ENCODE data around the gene FOXP4. TPM values are rescaled to one million over a fixed set of nuclear protein-coding genes. Genes with fewer than 3 reads are reported as not detected.

FOXP4 gene
- total RNA-seq, 1 experiment from 2014 or later, result 3.1 TPM

DNA sequence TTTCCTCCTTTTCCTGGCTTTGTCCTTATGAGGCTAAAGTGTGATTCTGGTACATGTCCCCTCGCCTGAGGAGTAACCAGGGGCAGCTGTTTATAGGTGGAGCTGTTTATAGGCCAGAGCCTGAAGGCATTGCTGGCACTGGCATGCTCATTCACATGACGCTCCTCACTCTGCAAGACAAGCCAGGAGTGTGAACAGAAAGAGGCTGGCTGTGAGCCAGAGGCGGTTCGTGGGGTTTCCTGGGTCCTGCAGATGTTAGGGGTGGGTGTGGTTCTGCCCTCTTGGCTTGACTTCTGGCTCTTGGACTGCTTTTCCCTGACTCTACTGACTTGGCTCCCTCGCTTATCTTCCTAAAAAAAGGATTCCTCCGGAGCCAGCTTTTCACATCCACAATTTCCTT is 79.3 kb downstream of the FOXP4 start:
- peak; percentile 49 for DNase-seq (ENCODE audit: low read depth)

DNA sequence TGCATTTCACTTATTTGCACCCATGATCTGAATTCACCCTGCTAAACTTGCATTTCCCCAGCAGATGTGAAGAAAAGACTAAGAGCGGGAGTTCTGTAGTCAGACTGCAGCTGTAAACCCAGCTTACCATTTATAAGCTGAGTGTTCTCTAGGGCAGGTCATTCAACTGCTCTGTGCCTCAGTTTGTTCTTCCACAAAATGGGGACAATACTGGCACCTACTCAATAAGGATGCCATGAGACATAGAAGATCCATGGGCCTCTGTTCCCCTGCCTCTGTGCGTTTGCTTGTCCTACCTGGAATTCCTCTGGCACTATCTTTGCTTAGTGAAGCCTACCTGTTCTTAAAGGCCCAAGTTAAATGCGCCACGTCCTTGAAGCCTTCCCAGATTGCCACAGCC is 79.8 kb downstream of the FOXP4 start:
- no peak for DNase-seq (ENCODE audit: low read depth)

DNA sequence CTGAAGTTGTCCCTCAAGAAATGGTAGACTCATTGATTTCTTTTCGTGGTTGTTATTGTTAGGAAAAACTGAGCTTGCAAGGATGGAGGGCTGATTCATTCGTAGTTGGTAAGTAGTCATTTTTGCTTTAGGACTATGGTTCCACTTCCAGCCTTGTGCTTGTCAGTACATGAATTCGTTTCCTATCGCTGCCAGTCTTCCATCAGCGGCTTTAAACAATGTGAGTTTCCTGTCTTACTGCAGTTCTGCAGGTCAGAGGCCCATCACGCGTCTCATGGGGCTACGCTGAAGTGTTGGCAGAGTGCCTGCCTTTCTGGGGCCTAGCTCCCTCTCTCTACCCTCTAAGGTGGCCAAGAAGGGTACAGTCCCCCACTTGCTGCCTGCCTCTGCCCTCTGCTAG is 80.7 kb downstream of the FOXP4 start:
- DNase-seq (ENCODE audit: low read depth), result no peak

DNA sequence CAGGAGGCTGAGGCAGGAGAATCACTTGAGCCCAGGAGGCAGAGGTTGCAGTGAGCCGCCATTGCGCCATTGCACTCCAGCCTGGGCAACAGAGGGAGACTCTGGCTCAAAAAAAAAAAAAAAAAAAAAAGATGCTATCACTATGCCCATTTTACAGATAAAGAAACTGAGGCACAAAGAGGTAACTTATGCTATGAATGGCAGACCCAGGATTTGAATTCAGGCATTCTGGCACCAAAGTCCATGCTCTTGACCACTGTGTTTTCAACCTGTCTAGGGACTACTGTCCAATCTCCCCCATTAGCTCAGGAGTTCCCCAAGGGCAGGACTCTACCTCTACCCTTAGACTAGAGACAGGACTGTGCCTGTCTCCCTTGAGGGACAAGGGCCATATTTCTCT is 82.9 kb downstream of the FOXP4 start:
- DNase-seq (ENCODE audit: low read depth), result no peak

DNA sequence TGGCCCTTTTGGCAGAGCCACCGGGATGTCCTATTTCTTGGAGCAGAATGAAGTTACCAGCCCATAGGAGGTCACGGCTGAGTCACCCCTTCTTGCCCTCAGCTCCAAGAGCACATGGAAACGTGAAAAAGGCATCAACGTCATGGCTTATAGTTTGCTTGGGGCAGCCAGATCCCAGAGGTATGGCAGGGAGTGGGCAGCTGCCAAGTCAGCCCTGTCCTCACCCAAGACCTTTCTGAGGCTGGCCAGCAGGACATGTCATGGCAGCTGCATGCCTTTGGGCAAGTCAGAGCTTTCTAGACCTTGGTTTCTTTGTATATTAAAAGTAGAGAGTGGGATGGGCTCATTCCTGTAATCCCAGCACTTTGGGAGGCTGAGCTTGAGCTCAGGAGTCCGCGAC is 83.9 kb downstream of the FOXP4 start:
- DNase-seq (ENCODE audit: low read depth), result peak; percentile 47

DNA sequence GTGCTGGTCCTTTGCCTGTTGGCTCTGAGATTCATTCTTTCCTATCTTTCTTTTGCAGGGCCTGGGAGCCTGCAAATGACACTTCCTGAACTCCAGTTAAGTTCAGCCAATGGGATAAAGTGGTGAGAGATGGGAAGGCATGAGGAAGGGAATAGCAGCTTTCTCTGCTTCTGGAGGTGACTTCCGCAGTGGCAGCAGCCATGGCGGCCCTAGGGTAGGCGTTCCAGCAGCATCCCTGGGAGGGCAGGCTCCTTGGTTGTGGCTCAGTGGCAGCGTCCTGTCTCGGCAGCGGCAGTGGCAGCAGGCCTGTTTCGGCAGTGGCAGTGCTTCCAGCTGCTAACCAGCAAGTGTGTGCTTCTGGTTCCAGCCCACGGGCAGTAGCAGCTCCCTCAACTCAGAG is 84.8 kb downstream of the FOXP4 start:
- DNase-seq (ENCODE audit: low read depth), result no peak

DNA sequence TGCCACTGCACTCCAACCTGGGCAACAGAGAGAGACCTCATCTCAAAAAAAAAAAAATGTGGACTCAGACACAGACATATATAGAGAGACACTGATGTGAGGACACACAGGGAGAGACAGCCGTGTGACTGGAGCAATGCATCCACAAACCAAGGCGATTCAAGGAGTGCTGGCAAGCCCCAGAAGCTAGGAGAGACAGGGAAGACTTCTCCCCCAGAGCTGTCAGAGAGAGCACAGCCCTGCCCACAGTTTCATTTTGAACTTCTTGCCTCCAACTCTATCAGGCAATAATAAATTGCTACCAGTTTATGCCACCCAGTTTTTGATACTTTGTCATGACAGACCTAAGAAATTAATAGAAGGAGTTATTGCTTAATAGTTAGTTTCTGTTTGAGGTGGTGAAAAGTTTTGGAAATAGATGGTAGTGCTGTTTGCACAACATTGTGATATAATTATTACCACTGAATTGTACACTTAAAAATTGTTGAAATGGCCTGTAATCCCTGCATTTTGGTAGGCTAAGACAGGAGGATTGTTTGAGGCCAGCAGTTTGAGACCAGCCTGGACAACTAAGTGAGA is 87.0 kb downstream of the FOXP4 start:
- DNase-seq (ENCODE audit: low read depth), result no peak

DNA sequence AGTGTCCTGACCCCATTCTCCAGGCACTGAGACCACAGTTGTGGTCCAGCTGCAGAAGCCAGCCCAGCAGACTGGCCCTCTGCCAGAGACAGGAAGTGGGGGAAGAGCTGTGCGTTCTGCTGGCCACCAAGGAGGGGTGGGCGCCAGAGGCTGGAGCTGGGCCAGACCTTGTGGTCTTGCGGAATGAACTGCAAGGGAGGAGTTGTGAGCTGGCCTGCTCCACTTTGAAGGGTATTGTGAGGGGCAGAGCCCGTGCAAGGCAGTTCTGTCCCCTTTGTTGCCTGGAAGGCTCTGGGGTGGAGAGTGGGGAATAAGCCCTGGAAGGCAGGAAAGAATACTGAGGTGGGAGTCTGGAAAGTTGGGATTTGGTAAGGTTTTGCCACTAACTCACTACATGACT is 88.5 kb downstream of the FOXP4 start:
- DNase-seq (ENCODE audit: low read depth), result peak; percentile 58

DNA sequence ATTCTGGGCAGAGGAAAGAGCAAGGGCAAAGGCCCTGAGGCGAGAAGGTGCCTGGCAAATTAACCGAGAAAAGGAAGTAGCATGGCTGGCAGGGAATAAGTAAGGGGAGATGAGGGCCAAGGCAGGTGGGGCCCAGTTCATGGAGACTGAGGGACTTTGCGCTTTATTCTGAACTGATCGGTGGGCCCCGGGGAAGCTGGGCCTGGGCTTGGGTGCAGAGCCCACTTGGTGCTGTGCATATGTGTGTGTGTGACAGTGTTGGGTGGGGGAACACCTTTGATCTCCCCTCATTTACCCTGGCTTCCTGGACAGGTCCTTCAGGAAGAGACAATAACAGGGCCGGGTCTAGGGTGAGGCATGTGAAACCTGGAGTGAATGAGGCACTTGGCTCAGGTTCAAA is 89.2 kb downstream of the FOXP4 start:
- no peak for DNase-seq (ENCODE audit: low read depth)

DNA sequence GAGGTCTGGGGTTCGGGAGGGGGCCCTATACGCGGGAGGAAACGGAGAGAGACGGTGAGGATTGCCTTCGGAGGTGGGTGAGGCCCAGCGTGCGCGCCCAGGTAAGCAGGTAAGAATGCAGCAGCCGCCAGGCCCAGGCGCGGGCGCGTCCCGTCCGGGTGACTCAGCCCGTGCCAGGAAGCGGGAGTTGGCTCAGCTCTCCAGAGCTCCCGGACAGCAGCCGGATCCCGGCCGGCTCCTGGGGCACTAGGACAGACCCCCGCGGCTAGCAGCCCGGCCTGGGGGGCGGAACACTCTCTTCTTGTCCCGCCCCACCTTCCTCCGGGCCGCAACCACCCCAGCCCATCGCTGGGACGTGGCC is 90.6 kb downstream of the FOXP4 start:
- DNase-seq (ENCODE audit: low read depth), result no peak

DNA sequence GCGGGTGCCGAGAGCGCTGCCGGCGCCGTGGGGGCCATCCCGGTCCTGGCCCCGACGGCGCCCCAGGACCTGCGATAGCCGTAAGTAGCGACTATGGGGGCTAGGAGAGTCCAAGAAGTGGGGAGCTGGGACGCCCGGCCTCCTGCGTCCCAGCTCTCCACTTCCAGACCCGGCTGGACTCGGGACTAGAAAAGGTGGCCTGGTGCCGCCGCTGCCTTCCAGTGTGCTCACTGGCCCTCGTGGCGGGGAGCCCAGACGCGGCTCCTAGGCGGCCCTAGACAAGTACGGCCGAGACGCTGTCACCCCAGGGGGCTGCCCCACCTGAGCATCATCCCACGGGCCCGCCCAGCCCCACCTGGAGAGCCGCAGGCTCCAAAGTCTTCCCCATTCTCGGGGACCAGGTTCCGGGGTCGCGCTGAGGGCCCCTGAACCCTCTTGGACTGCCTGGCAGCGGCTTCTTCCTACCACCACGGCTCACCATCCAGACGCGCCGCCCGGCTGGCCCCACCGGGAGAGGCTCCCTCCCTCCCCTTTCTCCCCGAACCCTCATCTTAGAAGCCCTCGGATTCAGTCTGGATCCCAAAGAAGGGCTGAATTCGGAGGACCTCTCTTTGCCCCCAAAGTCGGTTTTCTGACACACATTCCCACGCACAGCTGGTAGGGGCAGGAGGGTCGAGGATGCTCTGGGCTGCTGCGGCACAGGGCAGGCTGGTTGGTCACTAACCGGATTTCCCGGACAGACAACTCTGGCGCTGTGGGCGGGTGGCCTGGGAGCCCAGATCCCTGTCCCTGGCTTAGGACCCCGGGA is 91.2 kb downstream of the FOXP4 start:
- DNase-seq (ENCODE audit: low read depth), result no peak

DNA sequence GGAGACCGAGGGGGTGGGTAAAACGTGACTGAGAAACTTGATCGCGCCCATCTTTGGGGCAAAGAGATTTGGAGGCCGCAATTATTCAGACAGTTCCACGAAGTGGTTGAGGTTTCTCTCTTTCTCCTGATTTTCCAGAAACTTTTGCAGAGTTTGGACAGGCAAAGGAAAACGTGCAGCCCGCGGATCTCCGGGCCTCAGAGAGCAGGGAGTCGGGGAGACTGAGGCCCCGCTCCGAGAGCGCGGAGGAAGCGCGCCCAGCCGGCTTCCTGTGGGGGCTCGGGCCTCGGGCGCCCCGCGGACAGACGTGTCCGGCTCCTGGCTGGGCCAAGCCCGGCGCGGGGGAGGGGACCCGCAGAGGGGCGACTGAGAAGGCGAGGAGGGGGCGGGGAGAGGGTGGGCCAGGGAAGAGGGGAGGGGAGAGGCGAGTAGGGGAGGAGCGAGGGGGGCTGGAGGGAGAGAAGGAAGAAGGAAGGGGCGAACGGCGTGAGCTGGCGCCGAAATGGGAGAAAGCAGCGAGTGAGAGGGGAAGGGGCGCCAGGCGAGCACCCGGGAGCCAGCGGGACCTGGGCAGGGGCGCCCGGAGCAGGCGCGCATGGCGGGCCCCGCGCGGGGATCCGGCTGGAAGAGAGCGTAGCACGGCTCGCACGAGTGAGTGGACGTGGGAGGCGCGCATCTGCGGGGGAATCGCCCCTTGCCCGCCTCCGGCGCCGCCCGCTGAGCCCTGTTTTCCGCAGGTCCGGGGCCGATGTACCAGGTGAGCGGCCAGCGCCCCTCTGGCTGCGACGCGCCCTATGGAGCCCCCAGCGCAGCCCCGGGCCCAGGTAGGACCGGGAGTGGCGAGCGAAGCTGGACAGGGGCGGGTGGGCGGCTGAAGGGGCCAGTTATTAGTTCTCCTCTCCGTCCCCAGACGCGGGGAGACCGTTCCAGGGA is 92.1 kb downstream of the FOXP4 start, which contains the start of gene MDFI:
TSS of gene MDFI (plus strand) at position 467 of the 933 bp plus-strand sequence. CDS start at position 749, 282 bp downstream.
- no peak for DNase-seq (ENCODE audit: low read depth)

DNA sequence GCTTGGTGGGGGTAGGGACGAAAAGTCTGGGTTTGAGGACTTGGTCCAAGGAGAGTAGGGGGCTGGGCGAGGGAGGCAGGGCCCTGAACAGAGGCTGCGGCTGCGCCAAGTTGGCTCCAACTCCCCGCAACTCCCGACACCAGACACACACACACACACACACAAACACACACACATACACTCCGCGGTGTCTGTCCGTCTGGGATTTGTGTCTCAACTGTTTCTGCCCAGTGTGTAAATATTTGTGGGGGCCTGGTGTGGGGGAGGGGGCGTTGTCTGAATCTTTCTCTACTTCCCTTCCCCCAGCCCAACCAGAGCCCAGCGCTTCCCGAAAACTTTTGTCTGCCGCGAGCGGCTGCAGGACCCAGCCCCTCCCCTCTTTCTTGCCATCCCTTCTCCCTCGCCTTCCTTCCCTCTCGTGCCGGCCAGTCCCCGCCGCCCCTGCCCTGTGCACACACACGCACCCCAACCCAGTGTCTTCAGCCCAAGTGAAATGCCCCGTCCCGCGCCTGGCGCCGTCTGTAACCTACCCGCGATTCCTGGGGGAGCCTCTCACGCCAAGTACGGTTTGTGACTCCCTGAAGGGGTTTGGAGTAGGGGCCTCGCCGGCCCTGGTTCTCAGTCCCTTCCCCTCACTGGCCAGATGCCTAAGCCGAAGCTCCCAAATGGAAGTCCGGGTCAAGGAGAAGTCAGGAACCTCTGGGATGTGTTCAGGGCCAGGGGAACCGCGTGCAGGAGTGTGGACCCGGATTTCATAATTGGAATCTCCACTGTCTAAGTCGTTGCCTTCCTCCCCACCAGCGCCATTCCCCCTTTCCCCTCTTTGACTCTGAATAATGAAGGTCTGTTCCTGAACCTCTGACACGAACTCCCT is 93.0 kb downstream of the FOXP4 start:
- peak; percentile 19 for DNase-seq (ENCODE audit: low read depth)

DNA sequence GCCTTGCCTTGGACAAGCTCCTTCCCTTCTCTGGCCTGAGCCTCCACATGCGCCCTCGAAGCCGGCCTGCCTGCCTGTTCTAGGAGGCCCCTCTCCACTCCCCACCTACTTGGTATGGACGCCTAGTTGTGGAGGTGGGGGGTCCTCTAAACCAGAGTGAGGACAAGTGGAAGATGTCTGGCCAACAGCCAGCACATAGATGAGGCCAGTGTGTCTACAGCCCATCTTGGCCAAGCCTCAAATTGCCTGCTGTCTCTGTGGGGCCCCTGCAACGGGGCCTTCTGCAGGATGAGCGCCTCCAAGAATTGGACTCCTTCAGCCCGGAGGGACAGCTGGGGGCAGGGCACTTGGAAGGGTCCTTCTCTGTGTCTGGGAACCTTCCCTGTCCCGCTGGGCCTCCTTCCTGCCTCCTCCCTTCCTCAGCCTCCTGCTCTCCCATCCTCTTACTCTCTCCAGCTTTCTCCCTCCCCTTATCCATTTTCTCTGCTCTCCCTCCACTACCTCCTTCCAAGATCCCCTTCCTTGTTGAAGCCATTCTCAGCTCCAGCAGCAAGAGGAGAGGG is 93.7 kb downstream of the FOXP4 start:
- DNase-seq (ENCODE audit: low read depth), result peak; percentile 25

DNA sequence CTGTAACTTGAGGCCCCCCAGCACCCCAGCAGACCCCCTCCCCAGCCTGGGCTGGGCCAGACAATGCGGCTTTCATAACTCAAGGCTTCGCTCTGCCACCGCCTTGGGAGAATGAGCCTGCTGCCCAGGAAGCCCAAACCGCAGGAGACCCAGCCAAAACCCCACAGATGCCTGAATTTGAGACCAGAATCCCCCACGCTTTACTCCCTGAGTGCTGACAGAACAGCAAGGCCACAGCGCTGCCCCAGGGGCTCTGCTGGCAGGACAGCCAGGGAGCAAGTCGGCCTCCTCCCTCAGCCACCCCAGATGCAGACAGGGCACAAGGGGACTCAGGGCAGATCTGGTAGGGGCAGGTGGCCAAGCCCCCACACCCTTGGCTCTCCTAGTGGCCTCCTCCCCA is 94.2 kb downstream of the FOXP4 start:
- DNase-seq (ENCODE audit: low read depth), result peak; percentile 72

DNA sequence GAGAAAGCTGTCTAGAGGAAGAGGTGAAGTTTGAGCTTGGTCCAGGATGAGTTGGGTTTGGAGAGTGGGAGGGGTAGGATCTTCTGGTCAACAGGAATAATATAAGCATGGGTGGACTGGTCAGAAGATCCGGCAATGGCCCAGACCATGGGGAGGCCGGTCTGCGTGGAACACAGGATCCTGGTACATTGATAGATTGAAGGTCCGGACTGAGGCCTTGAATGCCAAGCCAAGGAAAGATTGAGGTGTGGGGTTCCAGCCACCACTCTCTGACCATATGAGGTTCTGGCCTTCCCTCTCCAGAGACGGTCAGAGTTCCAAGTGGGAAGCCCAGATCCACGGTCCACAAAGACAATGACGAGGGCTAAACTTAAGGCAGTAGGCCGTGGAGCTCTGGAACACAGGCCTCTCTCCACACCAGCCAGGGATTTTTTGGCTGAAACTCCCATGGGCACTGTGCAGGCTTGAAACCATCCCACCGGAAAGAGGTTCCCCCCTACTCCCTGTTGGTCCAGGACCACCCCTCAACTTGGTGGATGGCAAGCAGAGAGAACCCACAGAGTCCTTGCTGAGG is 95.3 kb downstream of the FOXP4 start:
- DNase-seq (ENCODE audit: low read depth), result no peak

DNA sequence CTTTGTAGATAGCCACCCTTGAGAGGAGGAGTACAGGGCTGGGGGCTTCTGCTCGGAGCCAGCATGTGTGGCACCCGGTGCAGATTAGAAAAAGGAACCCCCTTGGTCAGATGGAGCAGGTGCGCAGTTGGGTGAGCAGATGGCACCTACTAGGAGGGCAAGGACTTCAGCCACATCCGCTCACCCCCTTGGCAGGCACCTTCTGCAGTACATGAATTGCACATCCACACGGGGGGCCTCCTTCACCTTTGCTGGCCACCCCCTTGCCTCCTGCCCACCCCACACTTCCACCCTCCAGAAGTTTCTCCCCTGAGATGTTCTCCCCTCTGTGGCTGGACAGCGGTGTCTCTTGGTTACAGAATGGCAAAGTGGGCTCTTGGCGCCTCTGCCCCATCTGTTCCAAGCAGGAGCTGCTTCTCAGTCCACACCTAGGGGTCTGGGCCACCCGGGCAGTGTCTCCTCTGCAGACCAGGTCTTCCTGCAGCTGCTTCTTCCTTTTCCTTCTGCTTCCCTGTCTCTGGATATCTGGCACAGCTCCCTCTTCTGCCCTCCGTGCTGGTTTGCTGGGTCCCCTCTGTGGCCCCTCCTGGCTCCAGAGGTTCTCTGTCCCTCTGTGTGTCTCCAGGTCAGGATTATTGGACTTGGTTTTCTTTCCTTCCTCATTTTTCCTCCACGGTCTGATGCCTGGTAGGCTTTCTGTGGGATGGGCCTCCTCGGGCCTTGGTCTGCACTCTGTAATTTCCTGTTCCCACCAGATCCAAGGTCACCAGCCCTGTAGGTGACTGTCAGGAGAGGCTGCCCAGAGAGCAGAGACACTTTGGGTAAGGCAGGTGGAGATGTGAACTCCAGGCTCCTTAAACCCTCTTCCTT is 96.1 kb downstream of the FOXP4 start:
- DNase-seq (ENCODE audit: low read depth), result no peak

DNA sequence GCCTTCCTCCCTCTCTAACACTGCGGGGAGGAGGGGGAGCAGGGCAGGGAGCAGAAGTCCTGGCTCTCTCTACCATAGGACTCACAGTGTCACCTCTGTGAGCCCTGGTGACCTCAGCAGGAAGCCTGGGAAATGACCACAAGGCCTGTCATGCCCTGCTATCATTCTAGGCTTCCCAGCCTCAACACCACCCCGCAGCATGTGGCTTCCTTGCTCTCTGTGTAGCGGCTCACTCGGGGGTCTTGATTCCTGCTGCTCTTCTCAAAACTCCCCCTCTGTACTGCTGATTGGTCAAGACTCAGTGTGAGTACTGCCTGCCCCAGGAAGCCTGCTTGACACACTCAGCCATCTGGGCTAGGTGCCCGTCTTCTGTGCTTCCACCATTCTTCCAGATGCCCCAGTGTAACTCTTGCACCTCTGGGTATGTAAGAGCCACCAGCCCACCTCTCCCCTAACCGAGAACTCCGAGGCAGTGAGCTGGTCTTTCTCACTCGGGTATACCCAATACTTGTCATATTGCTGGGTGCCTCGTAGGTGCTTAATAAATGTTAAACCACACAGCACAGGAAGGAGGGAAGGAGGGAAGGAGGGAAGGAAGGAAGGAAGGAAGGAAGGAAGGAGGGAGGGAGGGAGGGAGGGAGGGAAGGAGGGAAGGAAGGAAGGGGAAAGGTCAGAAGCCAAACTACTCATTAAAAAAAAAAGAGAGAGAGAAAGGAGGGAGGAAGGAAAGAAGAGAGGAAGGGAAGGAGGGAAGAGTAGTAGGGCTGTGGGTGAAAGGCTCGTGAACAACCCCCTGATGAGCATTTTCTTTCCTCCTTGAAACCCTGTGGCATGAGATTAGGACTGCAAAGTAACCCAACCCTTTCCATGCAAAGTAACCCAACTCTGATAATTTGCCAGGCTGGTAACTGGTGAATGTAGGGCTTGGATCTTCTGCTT is 97.0 kb downstream of the FOXP4 start:
- DNase-seq (ENCODE audit: low read depth), result no peak

DNA sequence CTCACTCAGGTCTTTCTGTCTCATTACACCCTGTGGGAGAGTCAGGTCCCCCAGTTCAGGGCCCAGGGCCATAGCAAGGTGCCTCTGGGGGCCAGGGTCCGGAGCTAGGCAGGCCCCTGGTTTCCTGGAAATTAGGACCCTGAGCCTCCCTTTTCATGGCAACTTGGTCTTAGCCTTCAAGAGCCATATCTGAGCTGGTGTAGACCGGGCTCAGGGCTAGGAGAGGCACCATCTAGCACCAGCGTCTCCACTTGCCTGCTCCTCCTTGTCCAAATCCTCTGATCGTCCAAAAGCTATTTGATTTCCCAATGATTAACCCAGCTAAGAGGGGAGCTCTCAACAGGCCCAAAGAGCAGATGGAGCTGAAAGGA is 97.7 kb downstream of the FOXP4 start:
- no peak for DNase-seq (ENCODE audit: low read depth)

All from RPMI7951 (cell line).